Trophoblast cell (in vitro differentiated cells and primary cell): ENCODE data around the gene COX19.

Experiments used
- DNase-seq, 2 donors: peaks; one replicate each; pipeline ENCODE4 v3.0.0-alpha.2; 2016
- H2AFZ ChIP-seq: 2 replicates; pipeline ENCODE4 v1.6.1; 2013; ENCODE audit warnings: low read length, moderate library complexity, mild to moderate bottlenecking; ENCODE audit not compliant: insufficient read depth, poor library complexity
- H2AK5ac ChIP-seq: 2 replicates; pipeline ENCODE4 v1.6.1; 2013; ENCODE audit warnings: mild to moderate bottlenecking, low read length
- H2BK120ac ChIP-seq: 2 replicates; pipeline ENCODE4 v1.6.1; 2013; ENCODE audit warnings: low read length, mild to moderate bottlenecking, moderate library complexity; ENCODE audit not compliant: insufficient read depth, poor library complexity
- H2BK12ac ChIP-seq: 2 replicates; pipeline ENCODE4 v1.6.1; 2013; ENCODE audit warnings: mild to moderate bottlenecking, low read length, moderate library complexity
- H2BK5ac ChIP-seq: 2 replicates; pipeline ENCODE4 v1.6.1; 2013; ENCODE audit warnings: low read length, low read depth, moderate library complexity, mild to moderate bottlenecking; ENCODE audit not compliant: poor library complexity
- H3K14ac ChIP-seq: 2 replicates; pipeline ENCODE4 v1.6.1; 2013; ENCODE audit warnings: mild to moderate bottlenecking, low read length
- H3K18ac ChIP-seq: 2 replicates; pipeline ENCODE4 v1.6.1; 2013; ENCODE audit warnings: mild to moderate bottlenecking, low read length
- H3K23ac ChIP-seq: 2 replicates; pipeline ENCODE4 v1.6.1; 2013; ENCODE audit warnings: low read length
- H3K27ac ChIP-seq: 2 replicates; pipeline ENCODE4 v1.5.1; 2013; ENCODE audit warnings: low read depth, mild to moderate bottlenecking, inconsistent platforms, low read length, moderate library complexity
- H3K27me3 ChIP-seq: 2 replicates; pipeline ENCODE4 v1.6.1; 2013; ENCODE audit warnings: inconsistent platforms, mild to moderate bottlenecking, low read length, moderate library complexity; ENCODE audit not compliant: insufficient read depth
- H3K36me3 ChIP-seq, 2 experiments: 1 replicate in 1 of 2; 2 replicates in 1 of 2; pipeline ENCODE4 v1.6.1; 2013; ENCODE audit warnings: low read length in 2 of 2, mild to moderate bottlenecking in 2 of 2, moderate library complexity in 1 of 2; ENCODE audit not compliant: insufficient read depth in 2 of 2, control insufficient read depth in 1 of 2
- H3K4ac ChIP-seq: 2 replicates; pipeline ENCODE4 v1.6.1; 2013; ENCODE audit warnings: low read depth, mild to moderate bottlenecking, low read length, moderate library complexity
- H3K4me1 ChIP-seq, 2 experiments: 1 replicate in 1 of 2; 2 replicates in 1 of 2; pipeline ENCODE4 v1.6.1; 2013; ENCODE audit warnings: low read length in 2 of 2, mild to moderate bottlenecking in 2 of 2, moderate library complexity in 1 of 2; ENCODE audit not compliant: insufficient read depth in 2 of 2, control insufficient read depth in 1 of 2
- H3K4me2 ChIP-seq: 2 replicates; pipeline ENCODE4 v1.6.1; 2013; ENCODE audit warnings: inconsistent platforms, mild to moderate bottlenecking, low read length, moderate library complexity
- H3K4me3 ChIP-seq: 2 replicates; pipeline ENCODE4 v1.5.1; 2013; ENCODE audit warnings: mild to moderate bottlenecking, low read depth, low read length, inconsistent platforms
- H3K79me1 ChIP-seq: one replicate; pipeline ENCODE4 v1.6.1; 2013; ENCODE audit warnings: low read length
- H3K79me2 ChIP-seq: 2 replicates; pipeline ENCODE4 v1.6.1; 2013; ENCODE audit warnings: low read length, mild to moderate bottlenecking; ENCODE audit not compliant: control insufficient read depth, insufficient read depth, poor library complexity
- H3K9ac ChIP-seq: 2 replicates; pipeline ENCODE4 v1.6.1; 2013; ENCODE audit warnings: mild to moderate bottlenecking, low read length
- H3K9me3 ChIP-seq: 2 replicates; pipeline ENCODE4 v1.6.1; 2013; ENCODE audit warnings: low read depth, mild to moderate bottlenecking, control low read depth, inconsistent platforms, low read length; ENCODE audit not compliant: insufficient read depth
- H4K12ac ChIP-seq: 2 replicates; pipeline ENCODE4 v1.6.1; 2013; ENCODE audit warnings: low read depth, mild to moderate bottlenecking, low read length, moderate library complexity
- H4K8ac ChIP-seq: 2 replicates; pipeline ENCODE4 v1.6.1; 2013; ENCODE audit warnings: low read depth, mild to moderate bottlenecking, low read length, moderate library complexity
- H4K91ac ChIP-seq: one replicate; pipeline ENCODE4 v1.6.1; 2013; ENCODE audit warnings: low read depth, mild to moderate bottlenecking, low read length, moderate library complexity
- WGBS: extraction: QIAGEN DNeasy Blood & Tissue Kit; methylation state at CpG from one replicate; pipeline ENCODE4 v1.1.7; 2013; ENCODE audit warnings: missing lambda C conversion rate; ENCODE audit not compliant: insufficient read length, insufficient coverage; ENCODE audit errors: extremely low coverage; 5-methylcytosine and 5-hydroxymethylcytosine counted together

COX19 gene

DNA sequence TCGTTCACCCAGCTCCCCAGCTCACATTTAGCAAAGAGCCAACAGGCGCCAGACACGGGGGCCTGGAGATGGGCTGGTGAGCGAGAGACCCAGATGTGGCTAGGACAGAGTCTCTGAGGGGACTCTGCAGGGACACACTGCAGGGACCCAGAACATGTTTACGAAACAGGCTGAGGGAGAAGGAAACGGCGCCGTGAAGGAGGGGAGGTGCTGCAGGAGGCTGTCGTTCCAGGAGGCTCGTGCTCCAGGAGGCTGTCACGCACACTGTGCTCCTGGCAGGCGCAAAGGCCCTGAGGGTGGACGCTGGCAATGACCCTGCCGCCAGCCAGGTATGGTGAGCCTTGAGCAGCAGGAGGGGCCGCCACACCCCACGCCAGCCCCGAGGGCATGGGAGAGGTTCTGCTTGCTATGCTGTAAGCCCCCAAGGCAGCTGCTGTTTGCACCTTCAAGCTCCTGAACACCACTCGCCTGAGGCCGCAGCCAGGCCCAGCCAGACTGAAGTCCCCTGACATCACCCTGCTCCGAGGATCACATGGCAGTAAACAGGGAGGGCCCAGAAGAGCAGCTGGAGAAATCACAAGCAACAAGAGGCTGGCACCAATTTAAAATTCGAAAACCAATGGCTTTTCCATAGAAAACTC lies 48.2 kb downstream of the COX19 start:
- no peaks in the 10 kb centered on the region for H3K79me1 ChIP-seq
- H3K14ac ChIP-seq: no peak overlapping the region
- no CpG with 5 or more reads among the region's 21 CpGs for WGBS
- no peak overlapping the region for H2AK5ac ChIP-seq
- H3K4me1 ChIP-seq: peaks cover 2 to 6% of the 10 kb centered on the region in 2 experiments
- DNase-seq: peak; percentile 100
- no peak overlapping the region for H3K4me2 ChIP-seq
- no peak overlapping the region for H2BK5ac ChIP-seq
- no peaks in the 10 kb centered on the region for H3K36me3 ChIP-seq
- no peak overlapping the region for H3K23ac ChIP-seq
- no peak overlapping the region for H3K9ac ChIP-seq
- H3K27me3 ChIP-seq: no peaks in the 10 kb centered on the region
- H3K18ac ChIP-seq: no peak overlapping the region
- no peaks in the 10 kb centered on the region for H3K9me3 ChIP-seq
- no peak overlapping the region for H3K4ac ChIP-seq
- no peak overlapping the region for H4K12ac ChIP-seq
- no peak overlapping the region for H4K91ac ChIP-seq
- H2BK12ac ChIP-seq: no peak overlapping the region
- no peak overlapping the region for H3K27ac ChIP-seq
- H3K79me2 ChIP-seq: no peaks in the 10 kb centered on the region
- no peak overlapping the region for H4K8ac ChIP-seq
- H2AFZ ChIP-seq: no peak overlapping the region
- H2BK120ac ChIP-seq: no peak overlapping the region
- no peak overlapping the region for H3K4me3 ChIP-seq

DNA sequence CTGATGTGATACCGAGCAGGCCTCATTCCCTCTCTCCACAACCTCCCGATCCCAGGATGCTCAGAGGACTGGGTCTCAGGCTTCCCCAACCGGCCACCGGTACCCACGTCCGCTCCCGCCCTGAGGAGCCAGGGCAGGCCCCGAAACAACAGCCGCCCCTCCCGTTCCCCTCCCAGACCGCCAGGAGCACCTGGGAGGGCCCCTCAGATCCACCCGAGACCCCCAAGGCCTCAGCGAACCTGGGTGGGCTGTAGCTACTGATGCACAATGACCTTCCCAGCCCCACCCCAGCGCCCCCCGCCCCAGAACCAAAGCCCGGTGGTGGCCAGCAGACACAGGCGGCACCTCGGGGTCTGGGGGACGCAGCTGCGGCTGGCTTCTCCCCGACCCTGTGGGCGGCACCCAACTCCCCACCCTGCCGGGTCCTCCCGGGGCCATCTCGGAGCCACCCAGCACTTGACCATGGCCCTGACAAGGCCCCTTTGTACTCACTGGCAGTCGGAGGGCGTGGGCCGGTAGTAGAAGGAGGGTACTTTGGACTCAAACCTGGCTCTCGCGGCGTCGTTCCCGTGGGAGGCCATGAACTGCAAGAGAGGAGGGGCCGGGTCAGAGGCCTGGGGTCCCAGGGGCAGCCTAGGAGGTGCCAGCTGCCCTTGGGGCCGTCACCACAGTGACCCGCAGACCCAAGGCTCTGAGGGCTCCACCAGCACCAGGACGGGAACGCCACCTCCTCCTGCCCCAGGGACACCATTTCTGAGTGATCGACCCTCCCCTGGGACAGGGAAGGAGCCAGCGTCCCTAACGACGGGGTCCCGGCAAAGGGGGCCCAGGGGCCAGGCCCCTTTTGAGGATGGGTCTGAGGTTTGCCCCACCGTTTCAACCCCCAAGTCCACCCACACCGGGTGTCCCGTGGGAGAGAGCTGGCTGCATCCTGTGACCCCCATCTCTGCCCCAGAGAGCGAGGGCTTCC lies 49.0 kb downstream of the COX19 start:
- Histone ChIP-seq H2BK12ac (no peak overlapping the region), H3K14ac (no peak overlapping the region), H4K8ac (no peak overlapping the region), H3K27ac (no peak overlapping the region), H4K12ac (no peak overlapping the region), H3K4me2 (no peak overlapping the region), H3K4ac (no peak overlapping the region), H3K79me2 (no peaks in the 10 kb centered on the region), H2AK5ac (no peak overlapping the region), H3K9me3 (no peaks in the 10 kb centered on the region), H4K91ac (no peak overlapping the region), H3K27me3 (no peaks in the 10 kb centered on the region), H3K4me3 (peak overlapping the region; percentile 27), H3K18ac (no peak overlapping the region), H3K9ac (no peak overlapping the region), H3K23ac (no peak overlapping the region), H3K36me3 (no peaks in the 10 kb centered on the region), H2BK120ac (no peak overlapping the region), H2AFZ (no peak overlapping the region), H2BK5ac (no peak overlapping the region), H3K79me1 (no peaks in the 10 kb centered on the region), H3K4me1 (peaks cover 2 to 6% of the 10 kb centered on the region in 2 experiments)
- DNase-seq: no peak
- WGBS: no CpG with 5 or more reads among the region's 47 CpGs

DNA sequence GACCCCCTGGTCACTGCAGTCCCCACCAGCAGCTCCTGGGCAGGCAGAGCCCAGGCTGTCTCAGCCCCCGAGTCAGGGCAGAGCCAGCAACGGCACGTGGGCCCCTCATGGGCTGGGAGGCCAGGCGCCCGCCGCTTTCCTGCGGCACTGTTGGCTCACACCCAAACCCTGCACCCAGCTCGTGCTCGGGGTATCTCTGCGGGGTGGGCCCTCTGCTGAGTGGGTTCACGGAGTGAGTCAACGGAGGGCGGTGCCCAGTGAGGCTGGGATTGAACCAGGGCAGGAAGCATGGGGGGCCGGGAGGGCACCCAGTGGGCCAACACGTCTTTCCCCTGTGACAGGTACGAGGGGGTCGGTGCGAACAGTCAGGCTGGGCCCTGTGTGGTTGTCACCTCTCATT lies 49.7 kb downstream of the COX19 start:
- Histone ChIP-seq H3K18ac (no peak overlapping the region), H3K79me2 (no peaks in the 10 kb centered on the region), H3K27ac (no peak overlapping the region), H2BK120ac (no peak overlapping the region), H3K4ac (no peak overlapping the region), H3K4me3 (peak overlapping the region; percentile 27), H4K8ac (no peak overlapping the region), H4K91ac (no peak overlapping the region), H2BK12ac (no peak overlapping the region), H3K79me1 (no peaks in the 10 kb centered on the region), H2AK5ac (no peak overlapping the region), H3K14ac (no peak overlapping the region), H3K36me3 (no peaks in the 10 kb centered on the region), H3K4me1 (peaks cover 2 to 6% of the 10 kb centered on the region in 2 experiments), H2BK5ac (no peak overlapping the region), H3K4me2 (no peak overlapping the region), H3K23ac (no peak overlapping the region), H2AFZ (no peak overlapping the region), H3K27me3 (no peaks in the 10 kb centered on the region), H3K9me3 (no peaks in the 10 kb centered on the region), H4K12ac (no peak overlapping the region), H3K9ac (no peak overlapping the region)
- DNase-seq: no peak
- no CpG with 5 or more reads among the region's 18 CpGs for WGBS

DNA sequence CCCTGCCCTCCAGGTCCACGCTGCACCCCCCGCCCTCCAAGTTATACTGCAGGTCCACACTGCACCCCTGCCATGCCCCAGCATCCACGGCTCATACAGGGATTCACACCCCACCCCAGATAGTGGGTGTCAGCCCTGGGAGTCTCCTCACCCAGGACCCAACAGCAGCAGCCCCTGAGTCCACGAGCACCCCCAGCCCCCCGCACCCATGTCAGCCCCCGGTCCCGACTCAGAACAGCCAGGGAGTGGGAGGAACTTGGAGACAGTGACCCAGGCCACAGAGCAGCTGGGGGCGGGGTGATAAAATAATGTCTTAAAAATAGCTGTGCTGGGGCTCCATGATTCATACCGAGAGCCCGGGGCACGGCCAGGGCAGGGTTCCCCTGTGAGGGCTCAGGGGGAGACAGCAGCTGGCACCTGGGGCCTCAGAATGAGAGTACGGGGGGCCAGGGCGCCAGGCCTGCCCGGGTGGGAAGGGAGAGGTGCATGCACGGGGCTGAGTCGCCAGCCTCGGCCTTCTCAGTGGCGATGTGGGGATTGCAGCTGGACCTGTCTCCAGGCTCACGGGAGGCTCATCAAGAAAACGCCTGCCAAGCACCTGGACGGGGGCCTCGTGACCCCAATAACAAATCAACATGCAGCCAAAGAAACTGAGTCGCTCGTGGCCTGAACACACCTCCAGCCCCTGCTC lies 50.7 kb downstream of the COX19 start:
- Histone ChIP-seq H3K79me2 (no peaks in the 10 kb centered on the region), H3K27me3 (no peaks in the 10 kb centered on the region), H3K4me2 (no peak overlapping the region), H4K12ac (no peak overlapping the region), H3K4ac (no peak overlapping the region), H2BK12ac (no peak overlapping the region), H3K79me1 (no peaks in the 10 kb centered on the region), H3K23ac (no peak overlapping the region), H2AK5ac (no peak overlapping the region), H3K36me3 (no peaks in the 10 kb centered on the region), H3K9me3 (no peaks in the 10 kb centered on the region), H4K8ac (no peak overlapping the region), H2BK5ac (no peak overlapping the region), H3K9ac (no peak overlapping the region), H3K4me1 (peaks cover 2 to 6% of the 10 kb centered on the region in 2 experiments), H3K14ac (no peak overlapping the region), H4K91ac (no peak overlapping the region), H2BK120ac (no peak overlapping the region), H3K4me3 (peak overlapping the region; percentile 27), H3K18ac (no peak overlapping the region), H3K27ac (no peak overlapping the region), H2AFZ (no peak overlapping the region)
- whole genome bisulfite sequencing: no CpG with 5 or more reads among the region's 24 CpGs
- no peak for DNase-seq
